K562 treated with DMSO at 1 percent for 4 hours (cell line): ENCODE data around the gene AKAP10. TPM values are rescaled to one million over a fixed set of nuclear protein-coding genes. Genes with fewer than 3 reads are reported as not detected.

Experiments used
- total RNA-seq: library from RNA; unstranded; fragments of 300-600 nt; gene quantifications from 2 replicates; pipeline ENCODE4 v1.2.3, GENCODE V29; 2022; ENCODE audit not compliant: insufficient read depth

Gene AKAP10, protein sequence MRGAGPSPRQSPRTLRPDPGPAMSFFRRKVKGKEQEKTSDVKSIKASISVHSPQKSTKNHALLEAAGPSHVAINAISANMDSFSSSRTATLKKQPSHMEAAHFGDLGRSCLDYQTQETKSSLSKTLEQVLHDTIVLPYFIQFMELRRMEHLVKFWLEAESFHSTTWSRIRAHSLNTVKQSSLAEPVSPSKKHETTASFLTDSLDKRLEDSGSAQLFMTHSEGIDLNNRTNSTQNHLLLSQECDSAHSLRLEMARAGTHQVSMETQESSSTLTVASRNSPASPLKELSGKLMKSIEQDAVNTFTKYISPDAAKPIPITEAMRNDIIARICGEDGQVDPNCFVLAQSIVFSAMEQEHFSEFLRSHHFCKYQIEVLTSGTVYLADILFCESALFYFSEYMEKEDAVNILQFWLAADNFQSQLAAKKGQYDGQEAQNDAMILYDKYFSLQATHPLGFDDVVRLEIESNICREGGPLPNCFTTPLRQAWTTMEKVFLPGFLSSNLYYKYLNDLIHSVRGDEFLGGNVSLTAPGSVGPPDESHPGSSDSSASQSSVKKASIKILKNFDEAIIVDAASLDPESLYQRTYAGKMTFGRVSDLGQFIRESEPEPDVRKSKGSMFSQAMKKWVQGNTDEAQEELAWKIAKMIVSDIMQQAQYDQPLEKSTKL
- 7.3 and 12.3 TPM in 2 replicates for total RNA-seq

GRCh38 chr17:19977293-19978208 is at the start of gene AKAP10:
Gene AKAP10, minus strand, starts transcription at chr17:19977828. Its CDS starts 149 bp downstream, at chr17:19977679.

GRCh38 chr17:20009302-20010098 is 31.9 kb upstream of the AKAP10 start, which contains the start of gene SPECC1:
Gene SPECC1, plus strand, starts transcription at chr17:20009359. Its CDS starts 87,293 bp downstream, at chr17:20096652.

GRCh38 chr17:19867329-19868078 is 110.1 kb downstream of the AKAP10 start, which contains the start of gene ULK2:
Gene ULK2, minus strand, starts transcription at chr17:19867936. Its CDS starts 519 bp downstream, at chr17:19867417.

Other genes starting within 250 kb of the AKAP10 start
- gene ALDH3A1, start 229.5 kb downstream of the AKAP10 start, total RNA-seq: not detected in 2 replicates
- not detected in 2 replicates for gene ULK2, start 109.9 kb downstream of the AKAP10 start, total RNA-seq
- gene SPECC1, start 31.5 kb upstream of the AKAP10 start, total RNA-seq: 7.8 and 8.3 TPM in 2 replicates